ENCODE results near the gene AKTIP. TPM values are rescaled to one million over a fixed set of nuclear protein-coding genes. Genes with fewer than 3 reads are reported as not detected.
"Not testable (repeated sequence)": the region's sequence is repeated elsewhere in the genome, so short reads cannot be mapped to it uniquely, and the experiment has no call there.

AKTIP gene
- total RNA-seq, 2 donors from 2014 or later: 21.8 to 24.5 TPM

DNA sequence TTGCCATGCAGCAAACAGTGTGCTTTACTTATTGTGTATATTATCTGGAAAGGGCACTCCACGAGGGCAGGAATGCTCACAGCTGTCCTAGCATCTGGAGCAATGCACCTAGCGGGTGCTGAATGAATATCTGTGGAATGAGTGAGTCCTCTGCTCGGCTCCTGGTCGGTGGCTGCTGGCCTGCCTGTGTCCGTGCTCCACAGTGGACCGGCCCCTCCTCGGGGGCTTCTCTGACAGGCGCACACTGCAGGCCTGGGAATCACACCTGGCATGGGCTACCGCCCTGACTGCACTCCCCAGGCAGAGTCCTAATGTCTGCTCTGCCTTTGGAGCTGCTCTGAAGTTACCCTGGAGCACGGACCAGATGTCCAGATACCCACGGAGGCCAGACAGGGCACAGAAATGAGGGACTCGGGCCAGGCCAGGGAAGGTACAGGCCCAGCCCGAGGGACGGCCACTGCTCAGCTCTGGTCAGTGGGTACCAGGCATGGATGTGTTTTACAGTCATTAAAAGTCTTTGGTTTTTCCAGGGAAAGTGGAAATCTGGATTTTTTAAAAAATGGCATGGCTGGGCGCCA is 21.1 kb upstream of the AKTIP start:
- H3K27ac Mint-ChIP-seq: no peak overlapping the region
- peaks cover 17% of the 10 kb centered on the region for H3K4me1 Mint-ChIP-seq
- H3K4me3 Mint-ChIP-seq: no peak overlapping the region
- H3K9me3 Mint-ChIP-seq: no peaks in the 10 kb centered on the region
- no peaks in the 10 kb centered on the region for H3K27me3 Mint-ChIP-seq
- no peak for ATAC-seq (replicated peaks)
- H3K36me3 Mint-ChIP-seq (ENCODE audit: low read depth): no peaks in the 10 kb centered on the region

DNA sequence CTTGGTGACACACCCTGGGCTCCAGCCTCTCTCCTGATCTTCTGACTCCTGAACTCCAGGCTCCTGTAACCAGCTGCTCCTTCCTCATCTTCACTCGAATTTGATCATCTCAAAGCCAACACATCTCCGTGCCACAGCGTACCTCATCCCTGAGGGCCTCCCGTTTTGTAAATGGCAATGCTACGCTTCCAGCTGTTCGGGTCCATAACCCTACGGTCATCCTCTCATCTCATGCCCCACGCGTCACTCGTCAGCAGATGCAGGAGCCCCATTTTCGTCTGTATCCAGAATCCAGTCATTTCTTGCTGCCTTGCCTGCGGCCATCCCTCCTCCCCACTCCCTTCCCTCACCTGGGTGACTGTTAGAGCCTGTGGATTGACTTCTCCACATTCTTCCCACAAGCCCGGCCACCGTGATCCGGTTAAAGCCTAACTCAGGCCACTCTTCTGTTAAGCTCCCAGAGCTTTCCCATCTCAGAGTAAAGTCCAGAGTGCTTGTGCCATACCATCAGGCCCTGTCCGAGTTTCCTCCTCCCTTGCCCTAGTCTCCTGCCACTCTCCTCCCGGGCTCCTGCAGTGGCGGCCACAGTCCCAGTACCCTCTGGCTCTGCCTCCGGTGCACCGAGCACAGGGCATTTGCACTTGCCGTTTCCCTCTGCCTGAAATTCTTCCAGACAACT is 20.3 kb upstream of the AKTIP start:
- Mint-ChIP-seq H3K9me3 (no peaks in the 10 kb centered on the region), H3K27me3 (no peaks in the 10 kb centered on the region), H3K36me3 (ENCODE audit: low read depth) (no peaks in the 10 kb centered on the region), H3K27ac (no peak overlapping the region), H3K4me1 (peaks cover 21% of the 10 kb centered on the region), H3K4me3 (no peak overlapping the region)
- ATAC-seq (replicated peaks): no peak

DNA sequence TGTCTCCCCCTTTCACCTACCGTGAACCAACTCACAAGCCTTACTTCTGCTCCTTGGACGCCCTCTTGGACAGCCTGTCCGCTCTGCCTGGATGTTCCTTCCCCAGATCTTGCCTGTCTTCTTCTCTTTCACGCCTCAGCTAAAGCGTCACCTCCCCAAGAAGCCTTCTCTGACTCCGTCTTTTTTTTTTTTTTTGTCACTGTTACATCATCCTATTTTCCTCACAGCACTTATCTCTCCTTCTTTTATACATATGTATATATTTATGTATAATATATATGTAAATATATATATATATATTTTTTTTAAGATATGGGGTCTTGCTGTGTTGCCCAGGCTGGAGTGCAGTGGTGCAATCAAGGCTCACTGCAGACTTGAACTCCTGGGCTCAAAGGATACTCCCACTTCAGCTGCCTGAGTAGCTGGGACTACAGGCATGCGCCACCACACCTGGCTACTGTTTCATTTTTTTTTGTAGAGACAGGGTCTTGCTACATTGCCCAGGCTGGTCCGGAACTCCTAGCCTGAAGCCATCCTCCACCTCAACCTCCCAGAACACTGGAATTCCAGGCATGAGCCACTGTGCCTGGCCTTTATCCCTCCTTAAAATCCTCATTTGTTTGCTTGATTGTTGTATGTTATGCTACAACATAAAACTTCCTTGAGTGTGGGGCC is 16.5 kb upstream of the AKTIP start:
- Mint-ChIP-seq H3K9me3 (no peaks in the 10 kb centered on the region), H3K4me3 (peak overlapping the region; percentile 80), H3K27ac (peak overlapping the region; percentile 86), H3K27me3 (no peaks in the 10 kb centered on the region), H3K4me1 (peaks cover 36% of the 10 kb centered on the region), H3K36me3 (ENCODE audit: low read depth) (no peaks in the 10 kb centered on the region)
- ATAC-seq (replicated peaks): peak; percentile 11

DNA sequence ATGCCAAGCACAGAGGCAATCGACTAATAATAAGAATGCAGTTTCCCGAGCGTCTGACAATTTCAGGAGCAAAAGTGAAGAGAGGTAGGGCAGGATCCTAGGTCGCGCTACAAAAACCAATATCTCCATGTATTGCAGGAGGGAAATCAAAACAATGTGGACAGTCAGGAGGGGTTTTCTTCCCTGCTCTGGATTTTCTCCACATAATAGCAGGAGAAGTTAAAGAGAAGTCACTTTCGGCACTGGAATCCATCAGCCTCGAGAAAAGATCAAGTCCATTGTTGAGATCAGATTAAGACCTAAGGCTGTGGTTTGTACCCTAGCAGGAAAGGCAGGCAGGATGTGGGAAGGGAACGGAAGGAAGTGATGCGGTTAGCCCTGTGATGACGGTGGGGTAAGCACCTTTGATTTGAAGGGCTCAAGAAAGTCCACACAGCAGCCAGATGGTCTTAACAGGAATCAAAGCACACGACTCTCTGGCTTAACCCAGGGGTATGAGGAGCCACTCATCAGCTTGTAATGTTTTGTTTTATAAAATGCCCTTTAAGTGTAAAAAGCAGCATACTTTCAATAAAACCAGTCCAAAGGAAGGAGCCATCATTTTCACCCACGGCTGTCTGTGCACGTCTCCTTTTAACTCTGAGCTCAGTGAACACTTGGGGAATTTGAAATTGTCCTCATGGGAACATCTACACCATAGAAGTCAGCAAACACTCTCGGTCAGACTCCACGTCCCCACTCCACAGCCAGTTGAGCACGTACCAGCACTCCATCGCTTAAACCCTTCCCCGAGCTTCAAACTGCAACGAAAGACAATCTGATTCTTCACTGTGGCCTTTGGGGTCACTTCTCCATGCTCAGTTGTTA is 15.8 kb upstream of the AKTIP start:
- Mint-ChIP-seq H3K27me3 (no peaks in the 10 kb centered on the region), H3K36me3 (ENCODE audit: low read depth) (no peaks in the 10 kb centered on the region), H3K27ac (peak overlapping the region; percentile 86), H3K4me3 (peak overlapping the region; percentile 80), H3K9me3 (no peaks in the 10 kb centered on the region), H3K4me1 (peaks cover 36% of the 10 kb centered on the region)
- ATAC-seq (replicated peaks): peak; percentile 98

- peak overlapping the region; percentile 86 for H3K27ac Mint-ChIP-seq
- peaks cover 36% of the 10 kb centered on the region for H3K4me1 Mint-ChIP-seq
- H3K9me3 Mint-ChIP-seq: no peaks in the 10 kb centered on the region
- no peak for ATAC-seq (replicated peaks)
- peak overlapping the region; percentile 80 for H3K4me3 Mint-ChIP-seq
- no peaks in the 10 kb centered on the region for H3K36me3 Mint-ChIP-seq (ENCODE audit: low read depth)
- no peaks in the 10 kb centered on the region for H3K27me3 Mint-ChIP-seq
Measured at GRCh38 chr16:53517851-53518250, 14.8 kb upstream of the AKTIP start.

DNA sequence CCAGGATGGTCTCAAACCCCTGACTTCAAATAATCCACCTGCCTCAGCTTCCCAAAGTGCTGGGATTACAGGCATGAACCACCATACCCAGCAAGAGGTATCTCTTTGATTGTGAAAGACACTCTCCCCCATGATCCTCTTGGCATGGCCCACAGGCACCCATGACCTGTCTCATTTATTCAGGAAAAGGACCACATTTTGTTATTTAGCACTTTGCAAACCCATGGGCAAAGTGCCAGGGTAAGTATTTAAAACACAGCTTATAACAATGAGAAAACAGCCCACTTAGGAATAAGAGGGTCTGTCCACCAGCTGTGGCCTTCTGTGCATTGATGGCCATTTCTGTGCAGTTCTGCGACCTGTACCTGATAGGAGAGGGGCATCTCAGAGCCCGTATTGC is 12.8 kb upstream of the AKTIP start:
- H3K36me3 Mint-ChIP-seq (ENCODE audit: low read depth): no peaks in the 10 kb centered on the region

GRCh38 chr16:53515259-53515658 is 12.2 kb upstream of the AKTIP start:
- no peak overlapping the region for H3K4me3 Mint-ChIP-seq
- H3K9me3 Mint-ChIP-seq: no peaks in the 10 kb centered on the region
- peaks cover 30% of the 10 kb centered on the region for H3K4me1 Mint-ChIP-seq
- no peaks in the 10 kb centered on the region for H3K36me3 Mint-ChIP-seq (ENCODE audit: low read depth)
- ATAC-seq (replicated peaks): no peak
- no peak overlapping the region for H3K27ac Mint-ChIP-seq
- H3K27me3 Mint-ChIP-seq: no peaks in the 10 kb centered on the region

More for the DNA sequence above, 12.8 kb upstream of the AKTIP start:
- Mint-ChIP-seq H3K4me1 (peaks cover 32% of the 10 kb centered on the region), H3K4me3 (no peak overlapping the region), H3K9me3 (no peaks in the 10 kb centered on the region), H3K27me3 (no peaks in the 10 kb centered on the region), H3K27ac (peak overlapping the region; percentile 38)
- no peak for ATAC-seq (replicated peaks)

DNA sequence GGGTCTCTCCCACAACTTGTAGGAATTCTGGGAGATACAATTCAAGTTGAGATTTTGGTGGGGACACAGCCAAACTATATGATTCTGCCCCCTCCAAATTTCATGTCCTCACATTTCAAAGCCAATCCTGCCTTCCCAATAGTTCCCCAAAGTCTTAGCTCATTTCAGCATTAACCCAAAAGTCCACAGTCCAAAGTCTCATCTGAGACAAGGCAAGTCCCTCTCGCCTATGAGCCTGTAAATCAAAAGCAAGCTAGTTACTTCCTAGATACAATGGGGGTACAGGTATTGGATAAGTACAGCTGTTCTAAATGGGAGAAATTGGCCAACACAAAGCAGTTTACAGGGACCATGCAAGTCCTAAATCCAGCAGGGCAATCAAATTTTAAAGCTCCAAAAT is 9.8 kb upstream of the AKTIP start:
- H3K4me3 Mint-ChIP-seq; H3K27ac Mint-ChIP-seq; ATAC-seq (replicated peaks); H3K27me3 Mint-ChIP-seq; H3K9me3 Mint-ChIP-seq; H3K36me3 Mint-ChIP-seq (ENCODE audit: low read depth): not testable (repeated sequence)
- H3K4me1 Mint-ChIP-seq: peaks cover 10% of the 10 kb centered on the region

DNA sequence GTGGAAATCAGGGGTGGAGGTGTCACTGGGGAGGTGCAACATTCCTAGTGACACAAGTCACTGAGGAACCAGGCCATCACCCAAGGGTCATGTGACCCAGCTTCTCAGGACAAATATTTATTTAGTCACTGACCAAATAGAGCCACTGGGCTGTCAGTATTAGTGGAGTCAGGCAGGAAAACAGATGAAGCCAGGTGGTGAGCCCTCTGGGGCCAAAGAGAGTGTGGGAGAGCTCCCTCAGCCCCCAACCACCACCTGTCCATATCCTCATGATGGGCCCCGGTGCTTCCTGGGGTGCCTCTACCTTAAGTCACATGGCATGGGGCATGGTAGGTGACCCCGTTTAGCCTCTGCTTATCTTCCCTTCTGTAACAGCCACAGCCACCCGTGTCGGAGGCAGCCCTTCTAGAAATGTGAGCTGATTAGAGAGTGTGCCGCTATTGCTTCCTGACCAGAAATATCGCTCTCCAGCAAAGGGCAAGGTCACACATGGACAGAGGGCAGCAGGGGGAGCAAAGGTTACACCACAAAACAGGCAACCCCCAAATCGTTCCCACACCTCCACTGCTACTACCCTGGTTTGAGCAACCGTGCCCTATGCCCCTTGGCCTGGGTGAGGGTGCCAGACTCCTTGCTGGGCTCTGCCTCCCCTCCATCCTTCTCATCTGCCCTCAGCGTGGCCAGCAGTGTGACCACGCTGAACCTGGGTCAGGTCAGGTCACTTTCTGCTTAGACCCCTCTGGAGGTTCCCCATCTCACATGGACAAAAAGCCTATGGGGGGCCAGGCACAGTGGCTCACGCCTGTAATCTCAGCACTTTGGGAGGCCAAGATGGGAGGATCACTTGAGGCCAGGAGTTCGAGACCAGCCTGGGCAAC is 8.6 kb upstream of the AKTIP start:
- Mint-ChIP-seq H3K27ac (no peak overlapping the region), H3K9me3 (no peaks in the 10 kb centered on the region), H3K4me3 (no peak overlapping the region), H3K27me3 (no peaks in the 10 kb centered on the region), H3K36me3 (ENCODE audit: low read depth) (no peaks in the 10 kb centered on the region), H3K4me1 (peaks cover 8% of the 10 kb centered on the region)
- no peak for ATAC-seq (replicated peaks)

- Mint-ChIP-seq H3K9me3 (no peaks in the 10 kb centered on the region), H3K27me3 (no peaks in the 10 kb centered on the region), H3K27ac (no peak overlapping the region), H3K4me1 (peaks cover 9% of the 10 kb centered on the region), H3K4me3 (no peak overlapping the region), H3K36me3 (ENCODE audit: low read depth) (no peaks in the 10 kb centered on the region)
- ATAC-seq (replicated peaks): no peak
Measured at GRCh38 chr16:53511084-53511402, 8.0 kb upstream of the AKTIP start.

GRCh38 chr16:53510704-53511070 is 7.7 kb upstream of the AKTIP start:
- no peak for ATAC-seq (replicated peaks)
- no peaks in the 10 kb centered on the region for H3K9me3 Mint-ChIP-seq
- no peaks in the 10 kb centered on the region for H3K27me3 Mint-ChIP-seq
- peak overlapping the region; percentile 46 for H3K4me3 Mint-ChIP-seq
- H3K36me3 Mint-ChIP-seq (ENCODE audit: low read depth): no peaks in the 10 kb centered on the region
- H3K4me1 Mint-ChIP-seq: peaks cover 6% of the 10 kb centered on the region
- H3K27ac Mint-ChIP-seq: no peak overlapping the region

- no peaks in the 10 kb centered on the region for H3K36me3 Mint-ChIP-seq (ENCODE audit: low read depth)
- H3K4me3 Mint-ChIP-seq: peak overlapping the region; percentile 46
- H3K27ac Mint-ChIP-seq: no peak overlapping the region
Measured at GRCh38 chr16:53509906-53510703, 7.1 kb upstream of the AKTIP start.

DNA sequence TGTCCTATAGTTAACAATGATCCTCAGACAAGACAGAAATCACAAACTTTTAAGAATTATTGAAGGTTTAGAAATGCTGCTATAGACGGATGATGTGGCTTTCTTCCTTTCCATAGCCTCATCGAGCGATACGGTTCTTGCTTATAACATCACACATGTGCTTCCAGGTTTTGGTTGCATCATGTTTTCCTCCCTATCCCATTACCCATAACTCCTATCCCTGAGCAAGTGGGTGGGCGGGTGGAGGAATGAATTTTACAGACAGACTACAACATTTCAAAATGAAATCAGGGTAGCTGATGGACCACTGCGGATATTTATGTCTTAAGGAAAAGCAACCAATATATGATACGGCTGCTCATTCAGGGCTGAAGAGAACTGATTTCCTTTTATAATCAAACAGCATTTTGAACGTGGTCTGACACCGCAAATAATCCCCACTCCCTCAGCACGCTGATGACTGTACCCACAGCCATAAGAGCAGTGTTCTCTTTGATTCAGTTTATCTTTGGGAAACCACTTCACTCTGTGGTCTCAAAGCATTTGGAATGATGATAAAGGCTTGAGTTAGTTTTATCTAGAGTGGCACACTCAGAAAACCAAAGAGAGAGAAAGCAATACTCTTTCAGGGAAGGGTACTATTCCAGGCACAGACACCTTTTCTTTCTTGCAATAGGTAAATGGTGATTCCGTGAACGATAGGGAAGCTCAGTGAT is 4.6 kb upstream of the AKTIP start:
- no peaks in the 10 kb centered on the region for H3K27me3 Mint-ChIP-seq
- peaks cover 14% of the 10 kb centered on the region for H3K4me1 Mint-ChIP-seq
- H3K27ac Mint-ChIP-seq: no peak overlapping the region
- ATAC-seq (replicated peaks): no peak
- H3K9me3 Mint-ChIP-seq: no peaks in the 10 kb centered on the region
- no peak overlapping the region for H3K4me3 Mint-ChIP-seq
- H3K36me3 Mint-ChIP-seq (ENCODE audit: low read depth): peaks cover 7% of the 10 kb centered on the region

More at GRCh38 chr16:53509906-53510703, 7.1 kb upstream of the AKTIP start:
- no peaks in the 10 kb centered on the region for H3K27me3 Mint-ChIP-seq
- ATAC-seq (replicated peaks): peak; percentile 56
- peaks cover 6% of the 10 kb centered on the region for H3K4me1 Mint-ChIP-seq
- no peaks in the 10 kb centered on the region for H3K9me3 Mint-ChIP-seq

All from activated T-helper 17 cell treated with anti-CD3 and anti-CD28 coated beads, Interleukin-2, amount 50 U/mL, for 72 hours (primary cell).